PC-9 (cell line): ENCODE results near the gene VOPP1. TPM values are rescaled to one million over a fixed set of nuclear protein-coding genes. Genes with fewer than 3 reads are reported as not detected.
A peak's percentile ranks its signal among the peaks of the same experiment; 100 is the strongest.

Experiments used
- BruUV-seq: library from RNA; stranded (reverse); fragments of 400-500 nt; replicated peaks from 2 replicates; lab custom pipeline; 2021; lab: Mats Ljungman, UMichigan
- CTCF ChIA-PET: fragments of 300-600 bp; sonication (Branson Sonifier 250); formaldehyde crosslinking; loops from one replicate; lab custom pipeline; 2022; ENCODE audit warnings: antibody characterized with exemption; lab: Charles Lee
- POLR2A ChIA-PET: fragments of 300-600 bp; sonication (Branson Sonifier 250); formaldehyde crosslinking; loops from one replicate; lab custom pipeline; 2022; ENCODE audit warnings: antibody characterized with exemption; ENCODE audit not compliant: unreplicated experiment; lab: Charles Lee
- DNase-seq, 2 experiments: peaks; one replicate each; pipeline versions ENCODE4 v3.0.0 to v3.0.0-alpha.2; 2015 to 2022; ENCODE audit warnings: mixed read lengths in 1 of 2
- H2AFZ ChIP-seq: fragments of 200-600 bp; sonication (generic); 2 replicates; pipeline ENCODE4 v1.8.1; 2017; ENCODE audit warnings: antibody characterized with exemption
- H3F3A ChIP-seq: fragments of 200-600 bp; sonication (generic); 2 replicates; pipeline ENCODE4 v1.8.1; 2017; ENCODE audit warnings: antibody characterized with exemption, mild to moderate bottlenecking, low read depth; ENCODE audit not compliant: insufficient read depth
- H3K27ac ChIP-seq: fragments of 200-600 bp; sonication (generic); 2 replicates; pipeline ENCODE4 v1.6.1; 2016; ENCODE audit warnings: mixed run types
- H3K27me3 ChIP-seq: fragments of 200-600 bp; sonication (generic); 2 replicates; pipeline ENCODE4 v1.6.1; 2016; ENCODE audit warnings: low read depth, mixed run types; ENCODE audit not compliant: insufficient read depth
- H3K36me3 ChIP-seq: fragments of 200-600 bp; sonication (generic); 2 replicates; pipeline ENCODE4 v1.6.1; 2016; ENCODE audit warnings: low read depth, mixed run types
- H3K4me1 ChIP-seq: fragments of 200-600 bp; sonication (generic); replicated peaks from 2 replicates; pipeline ENCODE4 v1.6.1; 2016; ENCODE audit warnings: mixed run types; ENCODE audit not compliant: insufficient read depth
- H3K4me2 ChIP-seq: fragments of 200-600 bp; sonication (generic); 2 replicates; pipeline ENCODE4 v1.6.1; 2017; ENCODE audit warnings: mixed run types
- H3K4me3 ChIP-seq: fragments of 200-600 bp; sonication (generic); 2 replicates; pipeline ENCODE4 v1.6.1; 2016; ENCODE audit warnings: mixed run types
- H3K79me2 ChIP-seq: fragments of 200-600 bp; sonication (generic); 2 replicates; pipeline ENCODE4 v1.6.1; 2017; ENCODE audit warnings: low read depth, mixed run types
- H3K9me2 ChIP-seq: fragments of 200-600 bp; sonication (generic); 2 replicates; pipeline ENCODE4 v1.8.1; 2017; ENCODE audit warnings: mild to moderate bottlenecking; ENCODE audit not compliant: insufficient read depth
- H3K9me3 ChIP-seq: fragments of 200-600 bp; sonication (generic); 2 replicates; pipeline ENCODE4 v1.8.1; 2016; ENCODE audit warnings: low read depth; ENCODE audit not compliant: insufficient read depth
- H4K20me1 ChIP-seq: fragments of 200-600 bp; sonication (generic); 2 replicates; pipeline ENCODE4 v1.8.1; 2017; ENCODE audit not compliant: insufficient read depth
- CTCF ChIP-seq: fragments of 200-600 bp; sonication (generic); conservative IDR thresholded peaks from 2 replicates; pipeline ENCODE4 v1.6.1; 2017; ENCODE audit warnings: mixed run types, antibody characterized with exemption, mild to moderate bottlenecking, moderate library complexity
- EZH2 ChIP-seq: fragments of 200-600 bp; sonication (generic); IDR thresholded peaks from 2 replicates; pipeline ENCODE4 v1.8.0; 2017; ENCODE audit warnings: antibody characterized with exemption, low read depth
- intact Hi-C: fragments of 100-400 bp; cut with micrococcal nuclease; formaldehyde crosslinking; loops from one replicate; pipeline ENCODE4 v1.10.0; 2022; ENCODE audit not compliant: unreplicated experiment
- total RNA-seq: library from RNA; stranded (reverse); gene quantifications from 2 replicates; pipeline ENCODE4 v1.2.3, GENCODE V29; 2021

VOPP1 gene
- total RNA-seq, 1 experiment from 2014 or later, result 207 TPM

- Histone ChIP-seq H3K9me2 (no peaks in the 10 kb centered on the region), H4K20me1 (peaks cover 18% of the 10 kb centered on the region; the same call in 1 of the 2 replicates), H3K4me2 (peak overlapping the region; percentile 90), H3K27me3 (no peaks in the 10 kb centered on the region), H2AFZ (no peak overlapping the region), H3K36me3 (peaks cover 14% of the 10 kb centered on the region), H3K4me1 (peaks cover 77% of the 10 kb centered on the region), H3F3A (peaks cover 38% of the 10 kb centered on the region), H3K27ac (peak overlapping the region; percentile 4; the same call in 1 of the 2 replicates), H3K9me3 (no peaks in the 10 kb centered on the region), H3K79me2 (peaks cover 88% of the 10 kb centered on the region), H3K4me3 (no peak overlapping the region)
- no peak for DNase-seq
- no TSS peak for BruUV-seq
- CTCF ChIA-PET, result interaction anchor here (1.0 kb wide), 1 partner anchor 10 kb away, joined by 4 read pairs; no protein-coding TSS in a partner anchor
- POLR2A ChIA-PET, result interaction anchor here (0.6 to 0.7 kb wide), 3 partner anchors 36 to 812 kb away, joined by 4 to 5 read pairs (median 4); no protein-coding TSS in a partner anchor
- intact Hi-C loops, result no loop called here
- TF ChIP-seq EZH2 (no peak), CTCF (no peak; the same call in 1 of the 2 replicates)
These were observed 3.6 kb downstream of the VOPP1 start for GRCh38 chr7:55568613-55569268.

GRCh38 chr7:55567571-55567970 lies 4.7 kb downstream of the VOPP1 start:
- POLR2A ChIA-PET, result interaction anchor here (0.9 kb wide), 1 partner anchor 34 kb away, joined by 8 read pairs; no protein-coding TSS in a partner anchor
- Histone ChIP-seq H3K79me2 (peaks cover 96% of the 10 kb centered on the region), H3F3A (peaks cover 47% of the 10 kb centered on the region), H3K4me3 (no peak overlapping the region), H3K27me3 (no peaks in the 10 kb centered on the region), H2AFZ (no peak overlapping the region), H3K4me1 (peaks cover 78% of the 10 kb centered on the region), H3K36me3 (peaks cover 14% of the 10 kb centered on the region), H3K9me2 (no peaks in the 10 kb centered on the region), H3K9me3 (no peaks in the 10 kb centered on the region), H3K27ac (no peak overlapping the region), H4K20me1 (peaks cover 24% of the 10 kb centered on the region), H3K4me2 (no peak overlapping the region)
- intact Hi-C loops, result no loop called here
- no peak for DNase-seq
- BruUV-seq, result no TSS peak
- TF ChIP-seq CTCF (no peak), EZH2 (no peak)
- CTCF ChIA-PET, result no interaction called here

GRCh38 chr7:55565681-55566080 lies 6.6 kb downstream of the VOPP1 start:
- CTCF ChIA-PET, result interaction anchor here (1.1 kb wide), 1 partner anchor 17 kb away, joined by 4 read pairs; no protein-coding TSS in a partner anchor

More at GRCh38 chr7:55565681-55566080, 6.6 kb downstream of the VOPP1 start:
- POLR2A ChIA-PET, result interaction anchor here (1.2 kb wide), 1 partner anchor 31 kb away, joined by 3 read pairs; no protein-coding TSS in a partner anchor
- DNase-seq, result no peak
- Histone ChIP-seq H2AFZ (no peak overlapping the region), H3K4me3 (no peak overlapping the region), H3K79me2 (peaks cover 100% of the 10 kb centered on the region), H3K9me3 (no peaks in the 10 kb centered on the region), H3K36me3 (peaks cover 14% of the 10 kb centered on the region), H3K4me1 (peaks cover 80% of the 10 kb centered on the region), H3F3A (peaks cover 35% of the 10 kb centered on the region), H3K27me3 (no peaks in the 10 kb centered on the region), H3K9me2 (no peaks in the 10 kb centered on the region), H3K4me2 (peak overlapping the region; percentile 63), H4K20me1 (peaks cover 24% of the 10 kb centered on the region), H3K27ac (0 out of 2 replicates have a peak overlapping the region, but pooled peaks have one; percentile 7)
- intact Hi-C loops, result no loop called here
- BruUV-seq, result no TSS peak
- TF ChIP-seq CTCF (no peak), EZH2 (no peak)
